ENCODE results near the gene EVX1. TPM values are rescaled to one million over a fixed set of nuclear protein-coding genes. Genes with fewer than 3 reads are reported as not detected.

Gene EVX1
- total and polyA plus RNA-seq, 2 of the 8 experiments (the other 6 are each of a cell fraction or from before 2014, with no cell fraction given): not detected

- TF ChIP-seq CHD7 (IDR thresholded peaks at IDR 0.05; ENCODE audit: insufficient replicate concordance, low read length): no peak
- no peak for TF ChIP-seq CTBP2 (IDR thresholded peaks at IDR 0.05; ENCODE audit: borderline replicate concordance, insufficient read depth, insufficient read length, low read length)
- TF ChIP-seq BRCA1 (IDR thresholded peaks at IDR 0.05; ENCODE audit: low read depth, low read length): no peak
- TF ChIP-seq POU5F1 (IDR thresholded peaks at IDR 0.05; ENCODE audit: low read depth, low read length): no peak
- TF ChIP-seq TEAD4 (IDR thresholded peaks at IDR 0.05; ENCODE audit: low read depth, low read length): no peak
- no peak for TF ChIP-seq SUZ12 (IDR thresholded peaks at IDR 0.05; ENCODE audit: low read length)
- no peak for TF ChIP-seq TAF1 (IDR thresholded peaks at IDR 0.05; ENCODE audit: low read depth, low read length)
- no peak for TF ChIP-seq CREB1 (IDR thresholded peaks at IDR 0.05)
- no peak for TF ChIP-seq ZNF274 (IDR thresholded peaks at IDR 0.05; ENCODE audit: borderline replicate concordance, extremely low read depth, low read length)
- TF ChIP-seq RAD21 (IDR thresholded peaks at IDR 0.05 in 1 of 2, conservative IDR thresholded peaks at IDR 0.05 in 1 of 2; ENCODE audit: low read depth in 2 of 2, low read length in 2 of 2): no peak
- TF ChIP-seq CHD2 (IDR thresholded peaks at IDR 0.05; ENCODE audit: low read length): no peak
- no peak for TF ChIP-seq RFX5 (IDR thresholded peaks at IDR 0.05; ENCODE audit: borderline replicate concordance, low read depth, low read length)
Observed at GRCh38 chr7:27277628-27278027, 35.0 kb downstream of the EVX1 start (continued).

Data from H1 (cell line).